ENCODE data around the gene RAB37.
A peak's percentile ranks its signal among the peaks of the same experiment; 100 is the strongest.

RAB37 gene

DNA sequence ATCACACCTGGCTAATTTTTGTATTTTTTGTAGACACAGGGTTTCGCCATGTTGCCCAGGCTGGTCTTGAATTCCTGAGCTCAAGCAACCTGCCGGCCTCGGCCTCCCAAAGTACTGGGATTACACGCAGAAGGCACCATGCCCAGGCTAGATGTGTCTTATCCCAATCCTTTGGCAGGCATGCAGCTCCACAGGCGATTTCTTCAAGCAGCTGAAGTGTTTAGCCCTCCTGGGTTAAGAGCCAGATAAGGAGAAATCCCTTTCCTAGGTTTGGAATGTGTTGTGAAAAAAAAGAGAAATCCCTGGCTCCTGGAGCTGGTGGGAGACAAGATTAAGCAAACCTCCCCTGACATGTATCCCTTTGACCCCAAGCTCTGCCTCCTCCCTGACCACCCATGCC lies 9.3 kb downstream of the RAB37 start:
- no peak for DNase-seq

DNA sequence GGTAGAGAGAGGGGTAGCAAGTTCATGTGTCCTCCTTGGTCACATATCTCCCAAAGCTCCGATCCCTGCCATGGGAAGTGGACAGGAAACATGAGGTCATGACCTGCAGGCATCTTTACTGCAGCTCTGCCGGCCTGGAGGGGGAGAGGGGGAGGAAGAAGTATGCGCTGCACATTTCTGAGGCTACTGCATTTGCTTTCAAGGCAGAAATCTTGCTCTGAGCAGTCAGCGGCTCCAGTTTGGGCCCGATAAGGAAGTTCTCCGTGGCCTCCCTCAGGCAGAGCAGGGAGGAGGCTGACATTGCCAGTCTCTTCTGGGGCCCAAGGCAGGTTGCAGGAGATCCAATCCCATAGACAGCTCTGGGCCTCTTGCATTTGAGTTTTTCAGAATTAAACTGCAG lies 9.9 kb downstream of the RAB37 start:
- DNase-seq: no peak

DNA sequence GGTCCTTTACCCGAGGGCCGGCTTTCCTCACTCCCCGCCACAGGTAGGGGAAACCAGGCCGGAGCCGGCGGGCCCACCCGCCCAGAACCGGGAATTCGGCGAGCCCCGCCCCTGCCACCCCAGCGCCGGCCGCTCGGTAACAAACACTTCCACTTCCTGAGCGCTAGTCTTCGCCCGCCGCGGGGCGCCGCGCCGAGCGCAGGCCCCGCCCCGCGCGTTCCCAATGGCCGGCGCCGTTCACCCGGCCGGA lies 11.1 kb downstream of the RAB37 start:
- no peak for DNase-seq

DNA sequence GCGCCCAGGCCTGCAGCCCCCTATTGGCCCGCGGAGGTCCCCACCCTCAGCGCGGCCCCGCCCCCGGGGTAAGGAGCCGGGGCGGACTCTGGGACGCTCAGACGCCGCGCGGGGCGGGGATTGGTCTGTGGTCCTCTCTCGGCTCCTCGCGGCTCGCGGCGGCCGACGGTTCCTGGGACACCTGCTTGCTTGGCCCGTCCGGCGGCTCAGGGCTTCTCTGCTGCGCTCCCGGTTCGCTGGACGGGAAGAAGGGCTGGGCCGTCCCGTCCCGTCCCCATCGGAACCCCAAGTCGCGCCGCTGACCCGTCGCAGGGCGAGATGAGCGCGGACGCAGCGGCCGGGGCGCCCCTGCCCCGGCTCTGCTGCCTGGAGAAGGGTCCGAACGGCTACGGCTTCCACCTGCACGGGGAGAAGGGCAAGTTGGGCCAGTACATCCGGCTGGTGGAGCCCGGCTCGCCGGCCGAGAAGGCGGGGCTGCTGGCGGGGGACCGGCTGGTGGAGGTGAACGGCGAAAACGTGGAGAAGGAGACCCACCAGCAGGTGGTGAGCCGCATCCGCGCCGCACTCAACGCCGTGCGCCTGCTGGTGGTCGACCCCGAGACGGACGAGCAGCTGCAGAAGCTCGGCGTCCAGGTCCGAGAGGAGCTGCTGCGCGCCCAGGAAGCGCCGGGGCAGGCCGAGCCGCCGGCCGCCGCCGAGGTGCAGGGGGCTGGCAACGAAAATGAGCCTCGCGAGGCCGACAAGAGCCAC lies 11.6 kb downstream of the RAB37 start, which contains the start of gene NHERF1:
Gene NHERF1 (plus strand): TSS at position 100 of the 750 bp plus-strand sequence. CDS start 219 bp downstream, at position 319.
- DNase-seq: peak; percentile 83

DNA sequence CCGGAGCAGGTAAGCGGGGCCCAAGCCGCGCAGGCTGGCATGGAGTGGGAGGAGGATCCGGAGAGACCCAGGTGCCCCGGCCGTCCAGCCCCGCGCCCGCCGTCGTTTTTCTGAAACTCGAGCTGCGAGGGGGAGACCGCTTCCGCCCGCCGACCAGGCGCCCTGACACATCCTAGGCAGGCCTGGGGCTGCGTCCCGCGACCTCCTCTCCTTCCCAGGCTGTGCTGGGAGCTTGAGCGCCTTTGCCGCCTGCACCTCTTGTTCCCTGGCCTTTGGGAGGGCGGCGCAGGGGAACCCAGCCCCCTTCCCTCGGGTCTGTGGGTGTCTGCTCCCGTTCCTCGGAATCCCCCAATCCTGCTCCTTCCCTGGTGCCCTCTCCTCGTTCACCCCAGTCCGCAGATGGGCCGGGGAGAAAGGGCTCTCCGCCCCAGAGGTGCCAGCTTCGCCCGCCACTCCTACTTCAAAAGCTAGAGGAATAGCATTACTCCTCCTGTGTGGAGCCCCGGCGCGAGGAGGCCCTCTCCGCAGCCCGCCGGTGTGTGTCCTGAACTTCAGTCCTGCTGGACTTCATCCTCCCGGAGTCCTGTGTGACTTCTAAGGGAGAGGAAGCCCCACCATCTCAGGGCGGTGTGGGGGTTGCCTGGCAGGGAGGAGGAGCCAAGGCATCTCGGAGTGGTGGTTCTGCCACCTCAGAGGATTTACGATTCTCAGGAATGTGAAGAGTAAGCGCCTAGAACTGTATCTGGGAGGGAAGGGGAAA lies 12.4 kb downstream of the RAB37 start:
- no peak for DNase-seq

DNA sequence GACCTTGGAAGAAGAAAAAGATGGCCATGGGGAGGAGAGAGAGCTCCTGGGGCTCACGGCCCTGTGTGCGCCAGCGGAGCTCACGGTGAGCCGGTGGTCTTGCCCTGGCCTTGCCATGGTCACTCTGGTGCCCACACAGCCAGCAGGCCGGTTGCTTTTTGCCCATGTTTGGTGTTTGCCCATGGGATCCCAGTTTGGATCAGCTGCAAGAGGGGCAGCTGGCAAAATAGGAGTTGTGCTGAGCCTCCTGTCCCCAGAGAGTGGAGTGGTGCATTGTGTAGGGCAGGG lies 12.9 kb downstream of the RAB37 start:
- DNase-seq: no peak

DNA sequence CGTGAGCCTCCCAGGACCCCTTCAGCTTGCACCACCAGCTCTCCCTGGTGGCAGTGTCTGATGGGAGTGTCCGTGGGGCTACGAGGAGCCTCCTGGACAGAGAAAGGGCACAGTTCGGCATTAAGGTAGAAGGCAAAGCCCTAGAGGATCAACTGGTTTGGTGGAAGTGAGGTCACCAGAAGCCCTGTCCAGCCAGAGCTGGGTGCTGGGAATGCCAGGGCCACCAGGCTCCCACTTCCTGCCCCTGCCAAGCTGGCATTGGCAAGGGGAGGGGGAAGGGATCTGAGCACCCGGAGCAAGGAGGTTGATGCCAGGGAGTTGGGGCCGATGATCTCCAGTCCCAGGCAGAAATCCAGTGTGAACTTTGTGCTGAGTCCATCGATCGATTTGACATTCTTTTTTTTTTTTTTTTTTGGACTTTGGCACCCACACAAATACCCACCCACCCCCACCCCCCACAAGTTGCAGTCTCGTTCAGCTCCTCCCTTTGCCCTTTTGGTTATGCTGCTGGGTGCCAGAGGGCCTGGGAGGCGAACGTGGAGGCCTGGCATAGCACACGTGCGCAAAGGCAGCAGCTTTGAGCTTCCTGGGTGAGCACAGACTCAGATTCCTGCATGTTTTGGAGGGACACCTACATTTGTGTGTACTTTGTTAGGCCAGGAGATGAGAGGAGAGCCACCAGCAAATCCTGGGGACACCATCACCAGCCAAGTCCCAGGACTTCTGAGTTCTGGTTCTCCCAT lies 13.4 kb downstream of the RAB37 start:
- no peak for DNase-seq

DNA sequence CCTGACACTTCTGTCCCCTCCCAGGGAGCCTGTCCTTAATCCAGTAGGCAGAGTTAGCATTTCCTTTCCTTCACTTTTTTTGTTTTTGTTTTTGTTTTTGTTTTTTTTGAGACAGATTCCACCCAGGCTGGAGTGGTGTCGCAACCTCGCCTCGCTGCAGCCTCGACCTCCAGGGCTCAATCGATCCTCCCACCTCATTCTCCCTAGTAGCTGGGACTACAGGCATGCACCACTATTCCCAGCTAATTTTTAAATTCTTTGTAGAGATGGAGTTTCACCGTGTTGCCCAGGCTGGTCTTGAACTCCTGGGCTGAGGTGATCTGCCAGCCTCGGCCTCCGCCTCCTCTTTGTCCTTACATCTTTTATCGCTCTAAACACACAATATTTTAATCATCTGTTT lies 15.4 kb downstream of the RAB37 start:
- DNase-seq: no peak

DNA sequence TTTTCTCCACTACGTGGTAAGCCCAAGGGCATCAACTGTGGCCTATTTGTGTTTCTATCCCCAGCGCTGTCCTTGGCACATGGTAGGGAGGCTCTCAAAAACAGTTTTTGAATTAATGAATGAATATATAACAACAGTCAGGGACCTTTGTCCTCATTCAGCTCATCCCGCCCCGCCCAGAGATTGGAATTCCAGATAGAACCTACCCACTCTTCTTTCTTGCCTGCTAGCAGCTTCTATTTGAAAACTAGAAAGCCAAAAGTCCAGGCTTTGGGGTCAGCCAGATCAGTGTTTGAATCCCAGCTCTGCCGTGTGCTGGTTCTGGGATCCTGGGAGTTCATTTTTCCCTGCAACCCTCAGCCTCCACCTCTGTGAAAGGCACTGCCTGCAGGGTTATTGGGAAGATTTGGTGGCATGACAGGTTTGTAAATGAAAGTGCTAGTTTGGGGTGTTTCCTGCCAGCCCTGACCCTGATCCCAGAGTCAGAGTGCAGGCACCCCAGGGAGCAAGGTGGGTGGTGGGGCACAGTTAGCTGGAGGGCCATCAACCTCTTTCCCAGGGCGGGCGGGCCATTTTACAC lies 15.9 kb downstream of the RAB37 start:
- DNase-seq: no peak

DNA sequence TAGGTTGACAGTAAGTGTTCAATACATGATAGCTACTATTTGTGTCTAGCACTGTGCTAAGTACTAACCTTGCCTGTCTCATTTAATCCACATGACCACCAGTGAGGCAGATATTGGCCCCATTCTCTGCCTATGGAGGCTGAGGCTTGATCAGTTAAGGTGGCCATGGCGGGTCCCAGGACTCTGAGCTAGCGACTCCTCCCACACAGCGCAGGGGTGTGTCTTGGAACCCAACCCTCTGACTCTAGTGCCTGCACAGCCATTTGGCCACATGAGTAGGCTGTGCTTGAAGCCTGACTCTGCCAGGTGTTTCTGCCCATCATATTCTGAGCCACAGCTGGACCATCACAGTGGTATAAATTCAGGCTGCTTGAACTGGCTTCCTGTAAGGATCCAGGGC lies 17.8 kb downstream of the RAB37 start:
- no peak for DNase-seq

DNA sequence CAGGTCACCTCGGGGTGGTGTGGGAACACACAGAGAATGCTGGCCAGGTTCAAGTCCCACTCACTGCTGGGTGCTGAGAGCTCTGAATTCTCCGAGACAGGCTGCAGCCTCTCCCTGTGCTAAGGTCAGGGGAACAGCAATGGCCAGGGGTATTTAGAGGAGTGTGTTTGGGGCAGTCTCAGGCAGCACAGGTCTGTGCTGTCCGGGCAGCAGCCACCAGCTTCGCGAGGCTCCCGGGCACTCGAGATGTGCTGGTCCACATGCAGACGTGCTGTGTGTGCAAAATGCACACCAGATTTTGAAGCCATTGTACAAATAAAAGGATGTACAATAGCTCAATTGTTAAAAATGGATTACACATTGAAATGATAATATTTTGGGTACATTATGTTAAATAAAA lies 18.5 kb downstream of the RAB37 start:
- no peak for DNase-seq

DNA sequence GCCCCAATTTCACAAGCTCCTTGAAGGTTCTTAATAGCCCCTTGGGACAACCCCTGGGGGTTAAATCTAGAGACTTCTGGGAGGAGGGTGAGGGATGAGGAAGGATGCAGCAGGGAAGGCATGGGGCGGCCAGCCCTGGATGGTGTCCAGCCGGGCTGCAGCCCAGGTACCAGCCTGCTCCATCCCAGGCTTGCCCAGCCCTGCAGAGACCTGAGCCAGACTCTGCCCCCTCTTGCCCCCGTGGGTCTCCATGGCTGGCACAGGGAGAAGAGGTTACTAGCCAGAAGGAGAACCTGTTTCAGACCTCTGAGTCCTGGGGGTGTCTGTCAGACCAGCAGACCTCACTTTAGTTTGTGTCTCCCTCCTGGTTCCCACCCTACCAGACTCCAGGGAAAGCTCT lies 19.8 kb downstream of the RAB37 start:
- no peak for DNase-seq

DNA sequence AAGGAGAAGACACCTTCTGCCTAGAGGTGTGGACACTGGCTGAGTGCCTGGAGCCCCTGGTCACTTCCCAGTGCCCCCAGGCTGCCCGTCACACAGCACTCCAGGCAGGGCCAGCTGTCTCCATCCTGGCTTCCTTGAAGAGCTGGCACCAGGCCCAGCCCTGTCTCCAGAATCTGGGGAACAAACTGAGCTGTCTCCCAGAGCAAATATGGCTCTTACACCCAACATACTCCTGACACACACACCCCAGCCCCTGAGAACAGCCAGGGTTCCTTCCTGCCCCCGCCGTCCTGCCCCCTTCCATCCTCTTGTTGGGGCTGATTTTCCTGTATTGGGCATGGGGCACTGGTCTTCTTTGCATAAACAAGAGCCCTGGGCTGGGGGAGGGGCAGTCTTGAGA lies 20.4 kb downstream of the RAB37 start:
- DNase-seq: no peak

DNA sequence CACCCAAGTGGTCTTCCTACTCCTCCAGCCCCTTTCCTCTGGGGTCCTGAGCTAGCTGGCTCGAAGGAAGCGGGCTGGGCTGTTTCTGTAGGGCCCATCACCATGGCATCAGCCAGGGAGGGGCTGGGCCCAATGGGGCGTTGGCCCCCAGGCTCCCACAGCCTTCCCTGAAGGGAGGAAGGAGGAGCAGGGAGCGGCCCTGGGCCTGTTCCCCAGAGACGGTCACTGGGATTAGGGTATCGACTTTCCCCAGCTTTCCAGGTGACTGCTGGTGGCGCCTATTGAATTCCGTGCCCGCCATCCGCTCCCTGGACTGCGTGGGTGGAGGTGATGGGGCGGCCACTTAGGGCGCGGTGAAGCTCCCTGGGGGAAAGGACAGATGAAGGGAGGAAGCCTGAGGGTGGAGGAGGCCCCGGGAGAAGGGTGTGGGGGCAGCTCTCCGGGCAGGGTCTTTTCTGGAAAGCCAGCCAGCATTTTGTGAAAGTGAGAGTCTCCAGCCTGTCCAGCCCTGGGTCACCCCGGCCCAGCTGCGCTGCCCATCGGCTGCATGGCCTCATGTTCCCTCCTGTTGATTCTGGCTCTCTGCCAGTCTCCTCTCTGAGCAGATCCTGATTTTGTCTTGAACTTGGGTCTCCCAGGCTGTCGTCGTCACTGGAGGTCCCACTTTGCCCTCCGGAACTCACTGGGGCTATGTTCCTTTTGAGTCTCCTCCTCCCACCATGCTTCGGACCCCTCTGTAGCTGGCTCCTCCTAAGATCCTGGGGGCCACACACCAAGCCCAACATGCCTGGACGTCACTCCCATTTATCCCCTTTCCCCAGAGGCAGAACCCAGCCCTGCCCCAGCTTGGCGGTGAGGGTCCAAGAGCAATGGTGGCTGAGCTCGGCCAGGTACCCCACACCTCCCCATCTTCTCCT lies 21.1 kb downstream of the RAB37 start:
- DNase-seq: no peak

DNA sequence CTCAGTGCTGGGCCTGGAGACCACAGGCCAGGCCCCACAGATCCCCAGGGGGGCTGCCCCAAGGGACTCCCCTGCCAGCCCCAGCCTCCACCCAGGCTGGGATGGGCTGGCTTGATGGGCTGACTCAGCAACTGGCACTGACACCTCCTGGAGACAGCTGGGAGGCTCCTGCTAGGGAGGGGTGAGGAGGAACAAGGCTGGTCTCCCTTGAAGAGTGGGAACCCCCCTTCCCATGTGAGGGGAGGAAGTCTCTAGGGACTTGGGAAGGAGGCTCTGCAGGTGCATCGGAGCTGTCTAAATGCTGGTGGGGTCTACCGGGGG lies 21.8 kb downstream of the RAB37 start:
- DNase-seq: no peak

DNA sequence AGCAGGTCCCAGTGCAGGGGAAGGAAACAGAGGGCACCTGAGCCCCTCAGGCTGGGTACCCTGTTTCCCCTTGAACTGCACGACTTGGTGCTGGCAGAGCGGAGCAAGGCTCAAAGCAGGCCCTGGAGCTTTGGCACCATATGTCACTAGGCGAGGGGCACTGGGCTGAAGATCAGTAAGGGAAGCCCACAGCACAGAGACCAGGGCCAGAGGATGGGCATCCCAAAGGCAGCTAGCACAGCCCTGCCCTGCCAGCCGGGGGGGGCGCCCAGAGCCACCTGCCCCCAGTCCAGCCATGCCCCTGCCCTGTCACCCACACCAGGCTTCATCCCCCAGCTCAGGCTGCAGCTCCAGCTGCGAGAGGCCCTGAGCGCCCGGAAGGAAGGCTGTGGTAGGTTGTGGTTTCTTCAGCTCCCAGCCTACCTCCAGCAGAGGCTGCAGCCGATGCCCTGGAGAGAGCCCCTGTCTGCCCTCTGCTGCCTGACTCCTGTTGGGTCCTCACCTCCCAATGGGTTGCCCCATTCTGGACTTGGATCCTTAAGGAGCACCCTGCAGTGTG lies 22.3 kb downstream of the RAB37 start:
- DNase-seq: no peak

DNA sequence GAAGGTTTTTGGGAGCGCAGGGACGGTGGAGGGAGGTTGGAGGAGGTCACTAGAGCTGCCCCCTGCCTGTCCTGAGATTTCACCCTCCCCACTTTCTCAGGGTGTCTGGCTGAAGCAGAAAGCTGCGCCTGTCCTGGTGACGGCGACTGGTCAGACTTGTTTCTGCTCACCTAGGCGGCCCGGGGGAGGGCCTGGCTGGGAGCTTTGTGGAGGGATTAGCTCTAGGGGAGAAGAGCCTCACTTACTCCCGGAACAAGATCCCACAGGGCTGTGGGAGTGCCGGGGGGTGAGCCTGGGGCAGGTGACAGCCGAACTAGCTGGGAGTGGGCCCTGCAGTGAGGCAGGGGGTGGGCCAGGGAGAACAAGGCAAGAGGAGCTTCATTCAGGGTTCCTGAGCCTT lies 22.9 kb downstream of the RAB37 start:
- DNase-seq: no peak

DNA sequence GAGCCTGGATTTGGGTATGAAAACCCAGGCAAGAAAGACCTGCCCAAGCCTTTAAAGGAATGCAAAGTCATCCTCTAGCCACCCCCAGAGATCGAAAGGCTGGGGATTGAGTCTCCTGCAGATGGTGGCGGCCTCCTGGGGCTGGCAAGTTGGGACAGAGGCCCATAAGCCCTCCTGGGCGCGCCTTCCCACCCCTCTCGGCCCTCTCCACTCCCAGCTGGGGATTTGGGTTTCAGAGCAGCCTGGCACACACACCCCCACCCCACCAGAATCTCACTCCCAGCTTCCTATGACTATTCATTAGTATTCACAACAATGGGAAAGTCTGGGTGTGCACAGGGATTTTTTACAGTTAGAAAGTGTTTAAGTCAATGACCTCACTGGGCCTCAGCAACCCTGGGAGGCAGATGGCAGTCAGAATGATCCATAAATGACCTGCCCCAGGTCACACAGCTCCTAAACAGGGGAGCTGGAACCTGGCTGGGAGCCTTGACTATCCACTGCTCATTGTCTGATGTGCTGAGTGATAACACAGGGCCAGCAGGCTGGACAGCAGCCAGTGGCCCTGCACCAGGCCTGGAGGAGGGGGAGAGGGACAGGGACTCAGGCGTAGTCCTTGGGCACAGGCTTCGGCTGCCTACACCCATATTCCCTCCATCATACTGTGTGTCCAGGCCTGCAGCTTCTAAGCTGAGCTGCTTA lies 23.5 kb downstream of the RAB37 start:
- DNase-seq: no peak

DNA sequence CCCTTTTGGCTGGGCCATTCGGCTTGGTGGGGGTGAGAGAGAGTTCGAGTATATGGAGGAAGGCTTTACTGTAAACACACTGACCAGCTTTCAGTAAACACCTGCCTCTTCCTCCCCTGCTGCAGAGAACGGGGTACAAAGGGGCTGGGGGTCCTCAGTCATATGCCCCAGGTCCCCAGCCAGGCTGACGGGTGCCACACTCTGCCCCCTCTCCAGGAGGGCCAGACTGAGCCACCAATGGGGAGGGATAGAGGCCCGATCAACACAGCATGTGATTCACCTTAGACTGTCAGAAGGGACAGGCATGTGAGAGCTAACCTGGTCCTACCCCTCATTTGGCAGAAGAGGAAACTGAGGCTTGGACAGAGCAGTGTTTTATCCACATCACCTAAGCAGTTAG lies 24.4 kb downstream of the RAB37 start:
- DNase-seq: no peak

DNA sequence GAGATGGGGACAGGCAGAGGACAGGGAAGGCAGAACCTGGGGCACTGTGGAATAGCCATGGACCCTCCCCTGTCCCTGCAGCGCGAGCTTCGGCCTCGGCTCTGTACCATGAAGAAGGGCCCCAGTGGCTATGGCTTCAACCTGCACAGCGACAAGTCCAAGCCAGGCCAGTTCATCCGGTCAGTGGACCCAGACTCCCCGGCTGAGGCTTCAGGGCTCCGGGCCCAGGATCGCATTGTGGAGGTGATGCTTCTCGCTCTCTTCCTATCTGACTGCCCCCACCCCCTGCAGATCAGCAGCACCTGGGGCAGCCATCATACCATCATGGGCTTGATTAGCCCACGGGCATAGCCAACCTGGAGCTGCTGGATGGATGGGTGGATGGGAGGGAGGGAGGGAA lies 24.9 kb downstream of the RAB37 start:
- no peak for DNase-seq

DNA sequence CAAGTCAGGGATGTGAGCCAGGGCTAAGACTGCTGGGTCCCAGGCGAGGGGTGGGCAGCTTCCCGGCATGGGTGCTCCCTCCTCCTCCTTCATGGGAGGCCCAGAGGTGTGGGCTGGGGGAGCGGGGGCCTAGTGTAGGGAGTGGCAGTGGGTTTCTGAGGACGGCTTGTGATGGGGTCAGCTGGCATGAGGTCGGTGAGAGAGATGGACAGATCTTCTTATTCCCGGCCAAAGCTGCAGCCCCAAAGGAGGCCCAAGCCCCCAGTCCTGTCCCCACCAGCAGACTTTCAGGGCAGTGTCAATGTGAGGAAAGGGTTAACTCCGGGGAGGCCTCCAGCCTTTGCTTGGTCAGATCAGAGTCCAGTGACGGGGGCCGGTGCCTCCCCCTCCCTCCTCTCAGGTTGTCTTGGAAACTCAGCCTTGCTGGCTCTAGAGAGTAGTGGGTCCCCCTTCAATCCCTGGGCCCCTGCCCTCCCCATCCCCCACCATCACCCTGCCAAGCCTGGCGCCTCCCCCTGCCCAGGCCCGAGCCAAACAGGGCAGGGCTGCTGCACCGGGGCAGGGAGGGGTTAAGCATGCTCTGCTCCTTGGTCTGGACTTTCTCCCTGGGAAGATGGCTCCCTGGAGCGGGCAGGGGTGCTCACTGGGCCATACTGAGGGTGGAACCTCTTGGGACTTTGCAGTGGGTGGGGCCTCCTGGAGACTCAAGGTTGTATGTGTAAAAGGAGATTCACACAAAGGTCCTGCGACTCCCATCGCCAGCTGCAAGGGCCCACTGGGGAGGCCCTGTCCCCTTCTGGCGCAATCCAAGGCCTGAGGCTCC lies 26.7 kb downstream of the RAB37 start:
- DNase-seq: no peak

Measured in NCI-H2029 (cell line).